Inflammatory macrophage treated with lipopolysaccharide for 1 hour (primary cell): ENCODE measurements around the gene CADPS.
"Not testable (repeated sequence)": the region's sequence is repeated elsewhere in the genome, so short reads cannot be mapped to it uniquely, and the experiment has no call there.

Experiments used
- DNase-seq, 2 donors: peaks; one replicate each; pipeline ENCODE4 v3.0.0-alpha.2; 2020 to 2022

Gene CADPS

DNA sequence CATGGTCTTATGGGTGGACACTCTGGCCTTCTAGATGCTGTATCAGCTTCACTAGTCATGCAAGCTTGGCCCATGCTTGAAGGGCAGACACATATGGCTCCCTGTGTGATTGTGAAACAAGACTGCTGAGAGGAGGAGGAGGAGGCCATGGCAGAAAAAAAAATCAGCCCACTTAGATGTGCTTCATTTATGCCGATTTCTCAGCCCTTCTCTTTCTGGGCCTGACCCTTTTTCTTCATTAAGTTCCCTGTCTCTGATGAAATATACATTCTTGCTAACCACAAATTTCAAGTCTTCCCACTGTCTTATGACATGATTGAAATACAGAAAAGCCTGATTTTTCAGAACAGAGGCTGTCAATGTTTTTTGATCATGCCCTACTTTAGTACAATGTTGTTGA lies 288.9 kb downstream of the CADPS start:
- no peak for DNase-seq

DNA sequence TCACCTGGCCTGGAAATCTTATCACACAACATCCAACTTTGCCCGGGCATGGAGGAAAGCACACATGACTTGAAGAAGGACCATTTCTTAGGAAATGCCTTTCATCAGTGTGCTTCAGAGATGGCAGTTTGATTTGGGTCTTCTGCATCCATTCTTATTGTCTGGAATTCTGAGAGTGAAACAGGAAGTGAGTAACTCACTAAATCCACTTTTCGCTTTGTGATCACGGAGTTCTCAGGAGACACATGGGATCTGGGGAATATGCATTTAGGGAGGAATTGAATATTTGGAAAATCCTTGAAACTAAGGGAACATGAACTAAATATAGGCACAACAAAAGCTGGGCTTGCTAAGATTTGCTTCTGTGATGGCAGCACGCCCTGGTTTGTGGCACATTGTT lies 289.4 kb downstream of the CADPS start:
- DNase-seq = no peak

- no peak for DNase-seq
These were observed 290.6 kb downstream of the CADPS start for GRCh38 chr3:62584636-62585035.

DNA sequence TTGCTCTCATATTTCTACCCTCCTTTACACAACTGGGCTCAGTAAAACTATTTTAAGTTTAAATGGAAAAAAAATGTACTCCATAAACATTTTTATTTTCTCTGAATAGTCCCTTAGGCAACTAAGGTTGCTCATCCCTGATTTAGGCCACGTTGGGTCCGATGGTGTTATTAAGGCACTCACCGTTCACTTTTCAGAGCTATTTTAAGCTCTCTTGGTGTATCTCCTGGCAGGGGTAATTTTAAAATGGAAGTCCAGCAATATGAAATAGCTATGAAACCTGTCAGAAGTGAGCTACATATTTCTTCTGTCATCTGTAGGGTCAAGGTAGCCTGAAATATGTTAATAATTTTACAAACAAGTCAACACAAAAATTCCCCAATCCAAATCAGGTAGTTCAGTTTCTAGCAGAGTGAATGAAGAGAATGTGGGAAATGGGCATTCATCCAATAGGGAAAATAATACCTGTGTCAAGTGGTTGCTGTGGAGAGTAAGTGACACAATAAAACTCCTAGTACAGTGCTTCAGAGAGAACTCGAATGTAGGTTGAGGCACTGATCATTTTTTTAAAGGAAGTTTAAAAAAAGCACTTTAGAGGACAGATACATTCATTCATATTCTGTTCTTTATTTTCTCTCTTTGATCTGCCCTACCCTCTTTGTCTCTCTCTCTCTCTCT lies 292.6 kb downstream of the CADPS start:
- no peak for DNase-seq

DNA sequence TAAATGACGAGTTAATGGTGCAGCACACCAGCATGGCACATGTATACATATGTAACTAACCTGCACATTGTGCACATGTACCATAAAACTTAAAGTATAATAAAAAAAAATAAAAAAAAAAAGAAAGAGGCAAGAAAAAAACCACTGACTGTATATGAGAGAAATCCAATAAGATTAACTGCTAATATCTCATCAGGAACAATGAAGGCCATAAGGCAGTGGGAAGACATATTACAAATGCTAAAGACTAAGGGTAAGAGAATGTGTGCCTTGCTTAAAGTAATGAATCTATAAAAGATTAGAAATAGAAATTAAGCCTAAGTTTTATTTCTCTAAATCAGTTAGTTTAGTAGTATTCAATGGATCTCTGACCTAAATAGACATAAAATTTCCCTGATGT lies 294.7 kb downstream of the CADPS start:
- not testable (repeated sequence) for DNase-seq

DNA sequence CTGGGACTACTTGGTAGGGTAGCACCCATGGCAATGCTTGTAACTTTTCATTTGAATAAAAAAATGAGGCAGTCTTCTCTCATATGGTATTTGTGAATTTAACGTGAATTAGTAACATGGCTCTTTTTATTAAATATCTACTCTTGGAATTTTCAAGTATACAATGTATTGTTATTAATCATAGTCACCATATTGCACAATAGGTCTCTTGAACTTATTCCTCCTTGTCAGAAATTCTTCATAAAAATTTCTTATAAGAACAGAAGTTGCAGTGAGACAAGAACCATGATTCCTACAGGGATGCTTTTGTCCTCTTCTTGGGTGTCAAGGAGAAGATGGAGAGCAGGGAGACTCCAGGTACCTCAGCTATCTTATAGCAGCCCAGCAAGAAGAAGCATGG lies 298.1 kb downstream of the CADPS start:
- no peak for DNase-seq

DNA sequence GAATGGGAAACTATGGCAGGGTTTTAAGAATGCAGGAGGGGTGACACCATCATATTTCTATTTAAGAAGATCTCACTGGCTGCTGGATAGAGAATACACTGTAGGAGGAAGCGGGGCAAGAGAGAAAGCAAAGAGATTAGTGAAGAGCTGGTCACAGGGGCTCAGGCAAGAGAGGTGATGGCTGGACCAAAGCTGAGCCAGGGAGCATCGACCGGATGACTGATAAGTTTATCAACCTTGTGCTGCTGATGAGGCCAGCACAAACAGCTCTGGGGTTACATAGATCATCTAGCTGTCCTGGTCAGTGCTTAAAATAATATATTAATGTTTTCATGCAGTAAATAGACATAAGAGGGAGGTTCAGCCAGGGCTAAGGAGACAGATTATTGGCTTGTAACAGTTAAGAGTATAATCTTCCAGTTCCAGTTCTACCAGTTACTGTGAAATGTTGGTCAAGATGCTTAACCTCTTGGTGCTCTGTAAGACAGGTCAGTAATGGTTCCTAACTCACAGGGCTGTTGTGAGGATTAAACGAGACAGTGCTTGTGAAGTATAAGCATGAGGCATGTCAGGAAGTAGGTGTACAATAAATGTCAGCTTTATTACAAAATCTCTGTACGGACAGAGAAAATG lies 300.8 kb downstream of the CADPS start:
- DNase-seq = no peak

DNA sequence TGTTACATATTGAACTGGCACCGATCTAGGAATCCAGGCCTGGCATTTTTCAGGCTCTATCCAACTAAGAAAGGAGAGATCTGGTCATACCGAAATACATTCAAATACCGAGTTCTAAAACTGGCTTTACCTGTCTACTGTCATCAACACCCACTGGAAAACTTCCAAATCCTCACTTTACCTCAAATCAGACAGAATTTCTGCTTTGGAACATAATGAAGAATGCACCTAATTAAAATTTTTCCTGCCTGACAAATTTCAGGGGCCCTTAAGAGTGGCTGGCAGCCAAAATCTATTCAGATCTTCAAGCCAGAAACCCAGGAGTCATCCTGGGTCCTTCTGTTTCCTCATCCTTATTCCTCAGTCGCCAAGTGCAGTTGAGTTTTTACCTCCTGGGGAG lies 303.3 kb downstream of the CADPS start:
- no peak for DNase-seq

- DNase-seq = no peak
These were observed 304.3 kb downstream of the CADPS start for GRCh38 chr3:62570888-62571287.

DNA sequence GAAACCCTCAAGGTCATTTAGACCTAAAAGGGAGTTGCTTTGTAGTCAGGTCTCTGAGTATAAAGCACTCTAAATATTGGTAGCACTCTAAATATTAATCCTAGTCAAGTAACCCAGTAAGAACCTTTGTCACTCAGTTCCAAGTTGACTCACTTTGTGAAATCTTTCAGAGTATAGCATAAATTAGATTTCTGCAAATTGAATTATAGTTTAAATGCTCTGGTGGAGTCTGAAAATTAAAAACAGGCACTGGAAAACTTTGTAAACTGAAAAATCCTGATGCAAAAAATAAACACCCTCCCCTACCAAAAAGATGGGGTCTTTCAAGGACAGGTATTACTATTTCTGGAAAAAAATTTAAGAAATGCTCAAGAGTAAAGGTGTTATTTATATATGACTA lies 305.6 kb downstream of the CADPS start:
- DNase-seq = no peak

DNA sequence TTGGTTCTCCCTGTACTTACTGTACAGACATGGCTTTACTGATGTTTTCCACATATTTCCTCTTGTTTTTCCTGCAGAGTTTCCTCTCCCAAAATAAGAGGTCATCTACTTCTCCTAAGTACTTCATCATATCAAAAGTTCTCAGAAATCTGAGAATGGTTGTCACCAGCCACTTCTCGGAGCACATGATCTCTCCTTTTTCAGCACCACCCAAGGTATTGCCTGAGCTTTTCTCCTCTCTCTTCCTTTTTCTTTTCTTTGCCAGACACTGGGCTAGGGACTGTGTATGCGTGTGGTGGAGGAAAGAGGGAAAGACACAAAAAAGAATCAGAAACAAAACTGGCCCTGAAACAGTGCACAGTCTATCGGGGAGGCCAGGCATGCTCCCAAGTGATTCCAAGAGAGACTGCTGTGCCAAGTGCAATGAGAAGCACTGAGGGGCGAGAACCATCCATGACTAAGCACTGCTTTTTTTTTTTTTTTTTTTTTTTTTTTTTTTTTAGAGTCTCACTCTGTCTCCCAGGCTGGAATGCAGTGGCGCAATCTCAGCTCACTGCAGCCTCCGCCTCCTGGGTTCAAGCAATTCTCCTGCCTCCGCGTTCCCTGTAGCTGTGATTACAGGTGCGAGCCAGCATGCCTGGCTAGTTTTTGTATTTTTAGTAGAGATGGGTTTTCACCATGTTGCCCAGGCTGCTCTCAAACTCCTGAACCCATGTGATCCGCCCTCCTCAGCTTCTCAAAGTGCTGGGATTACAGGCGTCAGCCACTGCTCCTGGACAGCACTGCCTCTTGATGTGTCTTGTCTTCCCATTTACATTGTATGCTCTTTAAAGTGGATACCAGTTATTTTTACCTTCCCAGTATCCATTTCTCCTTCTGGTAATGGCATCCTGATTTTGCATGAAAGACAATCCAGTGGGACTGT lies 307.9 kb downstream of the CADPS start:
- no peak for DNase-seq

DNA sequence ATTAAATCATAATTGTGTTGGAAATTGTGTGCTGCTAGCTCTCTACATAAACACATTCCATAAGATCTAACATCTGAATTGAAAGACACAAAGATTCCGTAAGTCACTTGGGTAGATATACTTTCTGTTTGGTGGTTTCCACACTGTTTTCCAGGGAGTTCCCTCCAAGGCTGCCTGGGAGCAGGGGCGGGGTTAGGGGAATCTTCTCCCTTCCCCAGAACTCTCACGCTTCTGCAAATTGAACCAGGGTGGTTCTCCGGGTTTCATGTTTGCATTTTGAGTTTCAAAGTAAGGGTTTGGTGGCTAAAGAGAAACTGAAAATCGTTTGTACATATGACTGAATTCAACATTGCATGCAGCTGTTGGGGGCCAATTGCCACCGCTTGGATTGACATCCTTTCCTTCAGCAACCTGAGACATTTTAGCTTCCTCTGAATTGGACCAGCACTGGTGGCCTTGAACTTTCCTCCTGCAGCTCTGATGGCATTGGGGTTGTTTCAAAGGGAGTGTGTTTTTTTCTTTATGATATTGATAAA lies 309.1 kb downstream of the CADPS start:
- DNase-seq = no peak

DNA sequence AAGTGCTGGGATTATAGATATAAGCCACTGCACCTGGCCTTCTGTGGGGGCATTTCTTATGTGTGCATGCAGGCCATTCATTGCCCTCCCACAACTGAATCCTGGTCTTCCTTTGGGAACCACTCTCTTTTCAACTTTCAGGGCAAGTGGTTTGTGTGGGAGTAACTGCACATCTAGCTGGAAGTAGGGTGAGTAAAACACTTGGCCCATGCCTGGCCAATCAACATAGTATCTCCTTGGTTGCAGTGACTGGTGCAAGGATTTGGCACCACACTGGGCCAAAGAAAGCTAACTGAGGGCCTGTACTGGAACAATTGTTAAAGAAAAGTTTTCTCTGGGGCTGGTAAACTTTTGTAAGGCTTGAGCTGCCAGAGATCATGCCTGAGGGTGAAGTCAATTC lies 312.6 kb downstream of the CADPS start:
- DNase-seq = no peak

- no peak for DNase-seq
These were observed 313.2 kb downstream of the CADPS start for GRCh38 chr3:62562017-62562416.

GRCh38 chr3:62559831-62560445 lies 315.3 kb downstream of the CADPS start:
- no peak for DNase-seq

DNA sequence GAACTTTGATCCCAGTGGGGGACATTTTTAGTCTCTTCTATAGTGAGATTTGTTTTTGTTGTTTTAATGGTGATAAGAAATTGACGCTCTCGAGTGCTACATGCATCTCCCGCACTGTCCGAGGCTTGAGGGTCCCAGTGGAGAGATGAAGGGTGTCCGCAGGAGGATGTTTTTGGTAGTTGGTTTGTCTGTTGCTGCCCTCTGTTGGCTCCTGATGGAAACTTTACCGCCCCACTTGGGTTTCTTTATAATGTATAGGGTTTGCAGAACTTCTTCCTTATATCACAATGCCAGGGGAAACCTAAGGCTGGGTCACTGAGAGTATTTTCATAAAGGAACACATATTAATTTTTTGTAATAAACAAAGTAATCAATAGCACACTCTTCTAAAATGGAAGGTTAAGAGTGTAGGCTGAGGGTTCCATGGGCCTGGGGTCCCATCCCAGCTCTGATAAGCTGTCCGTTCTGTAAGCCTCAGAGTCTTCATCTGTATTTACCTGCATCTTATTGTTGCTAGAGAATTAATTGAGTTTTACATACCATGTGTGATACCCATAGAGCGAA lies 316.6 kb downstream of the CADPS start:
- no peak for DNase-seq

DNA sequence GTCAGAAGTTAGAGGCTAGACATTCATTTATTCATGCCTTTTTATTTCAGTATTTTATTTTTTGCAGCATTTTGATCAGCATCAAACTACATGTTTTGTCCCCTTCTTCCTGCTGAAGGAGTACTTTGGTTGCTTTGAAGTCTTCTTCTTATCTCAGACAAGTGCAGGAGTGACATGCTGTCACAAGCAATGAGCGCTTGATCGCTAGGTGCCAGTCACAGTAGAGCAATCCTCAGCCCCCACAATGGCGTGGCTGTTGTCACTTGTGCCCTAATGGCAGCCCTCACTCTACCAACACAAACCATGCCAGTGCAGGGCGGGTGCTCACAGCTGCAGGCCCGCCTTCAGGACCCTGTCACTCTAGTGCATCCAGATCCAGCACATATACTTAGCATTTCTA lies 317.2 kb downstream of the CADPS start:
- DNase-seq = no peak

DNA sequence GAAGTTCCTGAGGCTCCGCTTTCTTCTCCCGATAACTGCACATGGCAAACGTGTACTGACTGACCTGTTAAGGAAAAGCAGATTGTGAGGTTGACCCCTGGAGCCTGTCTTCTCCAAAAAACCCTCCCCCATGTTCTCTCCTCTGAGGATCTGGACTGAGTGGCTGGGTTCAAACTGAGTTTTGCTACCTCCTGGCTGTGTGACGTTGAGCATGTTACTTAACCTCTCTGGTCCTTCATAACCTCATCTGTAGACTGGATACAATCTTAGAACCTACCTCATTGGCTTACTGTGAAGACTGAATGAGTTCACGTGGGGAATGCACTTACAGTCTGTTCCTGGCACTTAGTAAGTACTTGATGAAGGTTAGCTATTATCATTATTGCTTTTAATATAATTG lies 317.8 kb downstream of the CADPS start:
- no peak for DNase-seq

- no peak for DNase-seq
These were observed 318.9 kb downstream of the CADPS start for GRCh38 chr3:62556121-62556815.

GRCh38 chr3:62554264-62554799 lies 320.9 kb downstream of the CADPS start:
- no peak for DNase-seq

- DNase-seq = no peak
These were observed 321.4 kb downstream of the CADPS start for GRCh38 chr3:62553811-62554210.

- DNase-seq = no peak
These were observed 323.7 kb downstream of the CADPS start for GRCh38 chr3:62551556-62551955.
